IgD-negative memory B cell (primary cell): Measurements from ENCODE around the gene WDR49. TPM values are rescaled to one million over a fixed set of nuclear protein-coding genes. Genes with fewer than 3 reads are reported as not detected.

Experiments used
- H3K27ac Mint-ChIP-seq, 3 donors: one replicate each; pipeline ENCODE4 v1.8.0; 2020 to 2022; ENCODE audit warnings: mild to moderate bottlenecking in 3 of 3, mixed read lengths in 3 of 3, moderate library complexity in 1 of 3
- H3K27me3 Mint-ChIP-seq: one replicate; pipeline ENCODE4 v1.8.0; 2021; ENCODE audit warnings: mixed read lengths
- H3K36me3 Mint-ChIP-seq: one replicate; pipeline ENCODE4 v1.8.0; 2020; ENCODE audit warnings: mild to moderate bottlenecking, mixed read lengths
- H3K4me1 Mint-ChIP-seq, 3 donors: one replicate each; pipeline ENCODE4 v1.8.0; 2020 to 2022; ENCODE audit warnings: mixed read lengths in 3 of 3, mild to moderate bottlenecking in 1 of 3
- H3K4me3 Mint-ChIP-seq, 4 donors: one replicate each; pipeline ENCODE4 v1.8.0; 2020 to 2022; ENCODE audit warnings: mild to moderate bottlenecking in 4 of 4, mixed read lengths in 4 of 4, moderate library complexity in 3 of 4
- H3K9me3 Mint-ChIP-seq, 3 donors: one replicate each; pipeline ENCODE4 v1.8.0; 2020 to 2021; ENCODE audit warnings: mixed read lengths in 3 of 3, mild to moderate bottlenecking in 1 of 3
- polyA plus RNA-seq: library from polyadenylated mRNA; unstranded; fragments of 300-500 nt; fragmentation: Illumina TruSeq; gene quantifications from one replicate; pipeline ENCODE4 v1.2.3, GENCODE V29; 2021

WDR49 gene
- not detected for polyA plus RNA-seq

DNA sequence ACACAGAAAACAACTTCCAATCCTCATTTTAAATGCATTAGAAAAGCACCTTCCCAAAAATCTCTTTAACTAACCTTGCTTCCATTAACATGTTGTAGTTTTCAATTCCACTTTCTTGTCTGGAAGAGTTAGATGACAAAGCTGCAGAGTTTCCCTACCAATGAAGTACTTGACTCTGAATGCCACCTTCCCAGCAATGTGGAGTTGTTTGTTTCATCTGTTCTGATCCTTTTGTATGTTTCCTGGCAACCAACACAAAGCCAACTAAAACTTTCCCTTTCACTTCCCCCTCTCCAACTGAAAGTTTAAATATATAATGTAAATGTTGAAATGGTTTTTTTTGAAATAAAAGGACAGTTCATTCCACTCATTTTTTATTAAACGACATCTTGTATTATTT is at the start of gene WDR49:
Gene WDR49, minus strand, starts transcription at position 183 of the 400 bp plus-strand sequence. CDS start 517 bp downstream, outside the sequence.
- Mint-ChIP-seq H3K36me3 (no peaks in the 10 kb centered on the region), H3K27ac (no peak within 1 kb of the TSS), H3K4me1 (peaks cover 6 to 17% (median 9%) of the 10 kb centered on the region in 3 donors), H3K4me3 (peak within 1 kb of the TSS in 1 of 4 donors; percentile 83), H3K9me3 (no peaks in the 10 kb centered on the region), H3K27me3 (no peaks in the 10 kb centered on the region)

DNA sequence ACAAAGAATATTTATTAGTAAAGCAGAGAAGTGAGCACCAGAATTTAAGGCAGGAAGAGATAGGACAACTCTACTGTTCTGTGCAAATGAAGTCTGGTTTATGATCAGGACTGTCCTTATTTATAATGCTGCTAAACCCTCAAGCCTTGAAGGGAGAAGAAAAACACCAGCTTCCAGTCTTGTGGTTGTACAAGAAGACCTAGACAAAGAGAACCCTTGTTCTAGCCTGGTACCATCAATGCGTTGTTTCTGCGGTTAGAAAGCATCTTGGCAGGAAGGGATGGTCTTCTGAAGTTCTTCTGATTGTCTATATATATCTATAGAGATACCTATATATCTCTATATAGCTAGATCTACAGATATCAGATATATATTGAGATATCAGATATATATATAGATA is 47.2 kb upstream of the WDR49 start:
- H3K9me3 Mint-ChIP-seq = no peaks in the 10 kb centered on the region
- H3K4me3 Mint-ChIP-seq = no peak overlapping the region
- no peaks in the 10 kb centered on the region for H3K27me3 Mint-ChIP-seq
- H3K36me3 Mint-ChIP-seq = peaks cover 1% of the 10 kb centered on the region
- peaks cover 0 to 4% (median 0%) of the 10 kb centered on the region in 3 donors for H3K4me1 Mint-ChIP-seq
- H3K27ac Mint-ChIP-seq = no peak overlapping the region

DNA sequence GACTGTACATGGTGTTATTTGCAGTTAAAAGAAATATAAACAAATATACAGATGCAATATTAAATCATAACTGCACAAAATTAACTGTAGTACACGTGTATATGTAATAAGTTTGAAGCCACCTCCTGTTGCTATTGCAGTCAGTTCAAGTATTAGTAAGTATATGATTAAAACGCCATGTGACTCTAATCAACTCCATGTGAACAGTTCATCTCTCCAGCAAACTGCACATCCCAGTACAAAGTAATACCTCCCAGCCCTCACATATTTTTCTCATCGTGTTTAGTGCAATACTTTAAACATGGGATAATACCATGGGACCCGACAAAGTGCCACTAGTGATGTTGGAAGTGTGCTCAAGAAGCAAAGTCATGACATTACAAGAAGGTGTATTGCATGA is 46.3 kb upstream of the WDR49 start:
- Mint-ChIP-seq H3K9me3 (no peaks in the 10 kb centered on the region), H3K4me3 (no peak overlapping the region), H3K36me3 (peaks cover 3% of the 10 kb centered on the region), H3K4me1 (peaks cover 0 to 2% (median 0%) of the 10 kb centered on the region in 3 donors), H3K27me3 (no peaks in the 10 kb centered on the region), H3K27ac (no peak overlapping the region)

DNA sequence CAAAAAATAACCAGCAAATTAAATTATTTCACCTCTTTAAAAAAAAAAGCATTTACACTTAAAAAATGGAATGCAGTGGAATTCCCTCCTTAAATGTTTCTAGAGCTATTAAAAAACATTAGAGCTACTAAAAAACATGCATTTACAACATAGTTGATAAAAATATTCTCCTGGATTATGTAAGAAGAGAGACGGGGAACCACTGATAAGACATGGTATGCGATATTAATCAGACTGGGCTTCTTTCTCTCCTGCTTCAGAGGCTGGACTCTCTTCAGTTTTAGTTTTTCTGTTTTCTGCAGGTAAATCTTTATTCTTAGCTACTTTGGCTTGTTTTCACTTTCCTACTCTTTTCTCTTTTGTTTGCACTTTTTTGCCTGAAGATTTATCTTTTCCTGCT is 40.4 kb upstream of the WDR49 start:
- Mint-ChIP-seq H3K4me3 (peak overlapping the region in 1 of 4 donors; percentile 49), H3K27me3 (no peaks in the 10 kb centered on the region), H3K27ac (no peak overlapping the region), H3K4me1 (peaks cover 14 to 17% (median 14%) of the 10 kb centered on the region in 3 donors), H3K9me3 (no peaks in the 10 kb centered on the region), H3K36me3 (peaks cover 8% of the 10 kb centered on the region)

DNA sequence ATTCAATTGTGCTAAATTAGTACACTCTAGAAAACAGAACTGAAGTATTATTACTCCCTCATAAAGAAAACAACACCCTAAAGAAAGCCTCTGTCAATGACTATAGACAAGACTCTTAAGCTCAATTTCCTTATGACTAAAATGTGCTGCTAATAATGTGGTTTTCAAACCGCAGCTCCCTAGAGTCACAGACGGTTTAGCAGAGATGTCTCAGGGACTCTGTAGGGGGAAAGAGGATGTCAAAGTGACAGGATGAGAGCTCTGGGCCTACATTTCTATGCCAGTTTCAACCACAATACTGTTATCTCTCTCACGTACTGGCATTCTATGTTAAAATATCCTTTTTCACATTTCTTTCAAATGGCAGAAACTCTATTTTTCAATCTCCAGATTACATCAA is 37.6 kb upstream of the WDR49 start:
- Mint-ChIP-seq H3K27ac (peak overlapping the region in 1 of 3 donors; percentile 57), H3K4me3 (peak overlapping the region in 2 of 4 donors; percentile 60 to 88), H3K36me3 (peaks cover 14% of the 10 kb centered on the region), H3K27me3 (no peaks in the 10 kb centered on the region), H3K4me1 (peaks cover 14 to 17% (median 14%) of the 10 kb centered on the region in 3 donors), H3K9me3 (no peaks in the 10 kb centered on the region)

DNA sequence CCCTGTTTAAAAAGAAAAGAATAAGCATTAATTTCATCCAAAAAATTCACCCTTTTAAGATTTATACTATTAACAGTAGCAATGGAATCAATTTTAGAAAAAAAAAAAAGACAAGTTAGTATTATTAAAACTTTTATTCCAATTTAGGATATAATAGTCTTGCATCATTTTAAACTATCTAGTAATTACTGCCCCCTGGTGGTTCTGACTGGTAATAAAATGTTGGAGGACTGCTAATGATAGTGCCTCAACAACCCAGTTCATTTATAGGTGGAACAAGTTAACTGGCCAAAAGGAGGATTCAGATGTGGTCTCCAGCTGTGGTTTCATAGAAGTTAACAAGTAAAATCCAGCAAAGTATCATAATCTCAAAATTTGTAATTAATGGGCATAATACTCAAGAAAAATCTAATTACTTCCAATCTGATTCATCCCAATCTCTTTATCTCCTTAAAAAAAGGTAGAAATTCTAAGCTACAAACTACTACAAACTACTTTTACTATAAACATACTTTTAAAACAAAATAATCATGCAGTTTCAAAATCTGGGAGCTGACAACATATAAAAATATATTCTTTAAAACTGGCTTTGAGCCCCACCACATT is 30.7 kb upstream of the WDR49 start:
- Mint-ChIP-seq H3K4me3 (no peak overlapping the region), H3K27ac (no peak overlapping the region), H3K27me3 (no peaks in the 10 kb centered on the region), H3K36me3 (peaks cover 8% of the 10 kb centered on the region), H3K9me3 (no peaks in the 10 kb centered on the region), H3K4me1 (peaks cover 0 to 3% (median 2%) of the 10 kb centered on the region in 3 donors)

DNA sequence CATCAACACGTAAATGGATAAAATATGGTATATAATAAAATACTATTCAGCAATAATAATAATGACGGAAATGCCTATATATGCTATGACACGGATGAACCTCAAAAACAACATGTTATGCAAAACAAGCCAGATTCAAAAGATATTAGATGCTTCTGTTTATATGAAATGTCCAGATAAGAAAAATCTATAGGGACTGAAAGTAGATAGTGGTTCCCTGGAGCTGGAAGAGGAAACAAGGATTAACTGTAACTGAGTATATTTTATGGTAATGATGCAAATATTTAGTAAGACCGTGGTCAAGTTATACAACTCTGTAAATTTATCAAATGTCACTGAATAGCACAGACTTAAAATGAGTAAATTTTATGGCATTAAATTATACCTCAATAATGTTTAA is 25.8 kb upstream of the WDR49 start:
- peaks cover 19% of the 10 kb centered on the region for H3K36me3 Mint-ChIP-seq
- no peak overlapping the region for H3K27ac Mint-ChIP-seq

DNA sequence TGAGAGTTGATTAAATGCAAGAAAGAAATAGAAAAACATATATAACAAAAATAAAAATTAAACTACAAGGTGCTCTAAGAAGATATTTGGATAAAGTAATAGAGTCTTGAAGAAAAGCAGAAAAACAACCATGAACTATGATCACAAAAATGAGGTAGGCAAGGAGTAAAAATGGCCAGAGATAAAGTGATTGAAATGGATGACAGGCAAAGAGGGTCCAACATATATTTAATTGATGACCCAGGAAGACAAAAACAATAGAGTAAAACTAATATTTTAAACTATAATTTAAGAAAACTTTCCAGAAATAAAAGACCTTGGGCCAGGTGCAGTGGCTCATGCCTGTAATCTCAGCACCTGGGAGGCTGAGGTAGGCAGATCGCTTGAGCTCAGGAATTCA is 22.1 kb upstream of the WDR49 start:
- no peaks in the 10 kb centered on the region for H3K4me1 Mint-ChIP-seq
- H3K27ac Mint-ChIP-seq = no peak overlapping the region
- peaks cover 0 to 25% (median 1%) of the 10 kb centered on the region in 3 donors for H3K9me3 Mint-ChIP-seq
- no peaks in the 10 kb centered on the region for H3K27me3 Mint-ChIP-seq
- peaks cover 22% of the 10 kb centered on the region for H3K36me3 Mint-ChIP-seq
- H3K4me3 Mint-ChIP-seq = no peak overlapping the region

More for the DNA sequence above, 25.8 kb upstream of the WDR49 start:
- Mint-ChIP-seq H3K4me3 (no peak overlapping the region), H3K4me1 (peaks cover 0 to 2% (median 1%) of the 10 kb centered on the region in 3 donors), H3K27me3 (no peaks in the 10 kb centered on the region), H3K9me3 (peaks cover 0 to 18% (median 1%) of the 10 kb centered on the region in 3 donors)

DNA sequence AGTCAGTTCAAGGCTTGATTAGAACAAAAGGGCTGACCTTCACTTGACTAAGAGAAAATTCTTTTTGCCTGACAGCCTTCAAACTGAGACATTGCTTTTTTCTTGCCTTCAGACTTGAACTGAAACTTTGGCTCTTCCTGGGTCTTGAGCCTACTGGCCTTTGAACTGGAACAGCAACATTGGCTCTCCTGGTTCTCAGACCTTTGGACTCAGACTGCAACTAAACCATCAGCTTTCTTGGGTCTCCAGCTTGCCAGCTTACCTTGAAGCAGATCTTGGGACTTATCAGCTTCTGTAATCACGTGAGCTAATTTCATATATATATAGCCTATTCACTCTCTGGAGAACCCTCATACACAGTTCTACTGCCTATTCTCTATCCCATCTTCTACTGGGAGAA is 19.5 kb upstream of the WDR49 start:
- Mint-ChIP-seq H3K4me1 (no peaks in the 10 kb centered on the region), H3K36me3 (peaks cover 20% of the 10 kb centered on the region), H3K27ac (no peak overlapping the region)

DNA sequence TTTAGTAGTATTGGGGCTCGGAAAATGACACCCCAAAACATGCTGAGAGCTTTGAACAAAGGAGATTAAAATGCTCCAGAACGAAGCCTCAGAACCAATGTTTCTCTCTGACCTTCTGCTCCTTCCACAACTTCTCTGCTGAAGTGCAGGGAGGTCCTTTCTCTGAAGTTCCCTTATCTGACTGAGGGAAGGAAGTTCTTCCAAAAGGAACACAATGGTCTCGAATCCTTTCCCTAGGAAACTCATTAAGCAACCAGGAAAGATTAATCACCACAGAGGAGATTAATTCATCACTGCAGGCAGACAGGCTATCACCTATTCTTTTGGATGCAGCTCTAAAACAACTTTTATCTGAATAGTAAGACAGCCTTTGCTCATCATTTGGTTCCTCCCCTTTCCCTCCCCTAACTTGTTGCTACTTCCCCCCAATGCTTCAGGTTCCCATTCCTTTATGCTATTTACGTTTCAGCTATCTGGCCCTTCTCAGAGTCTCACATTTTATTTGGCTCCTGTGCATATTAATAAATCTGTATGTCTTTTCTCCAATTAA is 18.2 kb upstream of the WDR49 start:
- H3K4me1 Mint-ChIP-seq = no peaks in the 10 kb centered on the region
- H3K4me3 Mint-ChIP-seq = no peak overlapping the region
- no peaks in the 10 kb centered on the region for H3K27me3 Mint-ChIP-seq
- H3K27ac Mint-ChIP-seq = no peak overlapping the region
- peaks cover 0 to 19% (median 1%) of the 10 kb centered on the region in 3 donors for H3K9me3 Mint-ChIP-seq
- peaks cover 19% of the 10 kb centered on the region for H3K36me3 Mint-ChIP-seq

More for the DNA sequence above, 19.5 kb upstream of the WDR49 start:
- Mint-ChIP-seq H3K9me3 (peaks cover 0 to 25% (median 1%) of the 10 kb centered on the region in 3 donors), H3K4me3 (no peak overlapping the region), H3K27me3 (no peaks in the 10 kb centered on the region)

DNA sequence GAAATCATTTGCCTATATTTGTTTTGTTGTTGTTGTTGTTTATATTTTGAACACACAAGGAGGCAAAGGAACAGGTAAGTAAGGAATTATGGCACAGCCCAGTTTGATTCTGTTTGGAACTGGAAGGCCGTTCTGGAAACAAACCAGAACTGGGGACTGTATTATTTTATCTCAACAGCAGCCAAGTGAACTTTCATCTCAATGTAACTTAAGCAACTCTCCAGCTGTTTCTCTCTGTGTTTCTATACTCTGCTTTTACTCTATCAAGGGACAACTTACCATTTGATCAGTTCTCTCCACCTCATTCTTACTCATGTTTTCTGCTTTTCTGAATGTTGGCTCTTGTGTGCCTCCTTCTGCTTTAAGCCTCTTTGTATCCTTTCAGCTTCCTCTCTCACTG is 16.0 kb upstream of the WDR49 start:
- peaks cover 0 to 2% (median 0%) of the 10 kb centered on the region in 3 donors for H3K4me1 Mint-ChIP-seq
- peak overlapping the region in 1 of 3 donors; percentile 56 for H3K27ac Mint-ChIP-seq
- peaks cover 5% of the 10 kb centered on the region for H3K36me3 Mint-ChIP-seq
- no peak overlapping the region for H3K4me3 Mint-ChIP-seq
- peaks cover 0 to 16% (median 2%) of the 10 kb centered on the region in 3 donors for H3K9me3 Mint-ChIP-seq
- no peaks in the 10 kb centered on the region for H3K27me3 Mint-ChIP-seq

DNA sequence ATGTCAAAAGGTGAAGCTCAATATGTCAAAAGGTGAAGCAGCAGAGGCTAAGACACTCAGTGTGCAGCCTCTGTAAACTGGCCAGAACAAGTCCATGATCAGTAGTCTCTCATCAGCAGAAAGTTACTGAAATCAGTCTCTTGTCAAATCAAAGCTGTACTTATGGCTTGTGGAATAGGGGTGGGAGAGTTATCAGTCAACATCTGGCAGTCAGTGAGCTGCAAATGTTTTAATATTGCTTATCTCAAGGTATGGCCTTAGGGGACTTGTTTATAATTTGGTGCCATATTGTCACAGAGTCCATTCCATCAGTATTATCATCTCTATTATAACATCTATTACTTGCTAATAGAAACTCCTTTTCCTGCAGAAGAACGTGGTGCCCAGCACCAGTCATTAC is 14.9 kb upstream of the WDR49 start:
- H3K36me3 Mint-ChIP-seq = peaks cover 2% of the 10 kb centered on the region
- H3K4me1 Mint-ChIP-seq = peaks cover 0 to 2% (median 0%) of the 10 kb centered on the region in 3 donors
- H3K27ac Mint-ChIP-seq = no peak overlapping the region
- H3K27me3 Mint-ChIP-seq = no peaks in the 10 kb centered on the region
- H3K4me3 Mint-ChIP-seq = no peak overlapping the region
- H3K9me3 Mint-ChIP-seq = peaks cover 0 to 11% (median 2%) of the 10 kb centered on the region in 3 donors

DNA sequence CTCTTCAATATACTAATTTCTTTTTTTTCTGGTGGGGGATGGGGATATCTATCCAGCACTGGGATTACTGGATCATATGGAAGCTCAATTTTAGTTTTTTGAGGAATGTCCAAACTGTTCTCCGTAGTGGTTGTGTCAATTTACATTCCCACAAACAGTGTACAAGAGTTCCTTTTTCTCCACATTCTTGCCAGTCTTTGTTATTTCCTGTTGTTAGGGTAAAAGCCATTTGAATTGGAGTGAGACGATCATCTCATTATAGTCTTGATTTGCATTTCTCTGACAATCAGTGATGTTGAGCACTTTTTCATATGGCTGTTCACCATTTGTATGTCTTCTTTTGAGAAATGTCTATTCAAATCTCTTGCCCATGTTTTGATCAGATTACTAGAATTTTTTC is 12.8 kb upstream of the WDR49 start:
- H3K4me1 Mint-ChIP-seq = peaks cover 0 to 2% (median 0%) of the 10 kb centered on the region in 3 donors
- H3K9me3 Mint-ChIP-seq = peaks cover 0 to 8% (median 2%) of the 10 kb centered on the region in 3 donors
- H3K27ac Mint-ChIP-seq = no peak overlapping the region
- no peaks in the 10 kb centered on the region for H3K27me3 Mint-ChIP-seq
- peaks cover 2% of the 10 kb centered on the region for H3K36me3 Mint-ChIP-seq
- H3K4me3 Mint-ChIP-seq = no peak overlapping the region

DNA sequence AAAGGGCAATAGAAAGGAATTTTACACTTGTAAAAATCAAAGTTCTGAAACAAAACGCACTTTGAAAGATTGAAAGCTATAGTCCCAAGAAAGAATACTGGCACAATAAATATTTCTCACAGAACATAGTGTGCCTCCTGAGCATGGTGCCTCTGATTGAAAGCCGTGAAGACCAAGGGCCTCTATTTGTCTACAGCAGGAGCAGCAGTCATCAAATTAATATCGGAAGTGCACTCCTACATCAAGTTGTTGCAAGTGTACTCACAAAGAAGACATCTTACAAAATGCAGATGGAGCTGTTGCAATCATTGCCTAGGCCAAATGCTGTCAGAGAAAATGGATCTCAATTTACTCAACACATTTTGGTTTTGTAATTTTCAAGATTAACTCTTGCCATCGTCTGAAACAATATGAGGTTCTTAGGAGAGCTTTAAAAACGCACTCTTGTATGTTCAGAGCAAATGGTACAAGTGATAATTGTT is 9.2 kb upstream of the WDR49 start:
- Mint-ChIP-seq H3K36me3 (no peaks in the 10 kb centered on the region), H3K9me3 (peaks cover 0 to 8% (median 2%) of the 10 kb centered on the region in 3 donors), H3K27ac (no peak overlapping the region), H3K4me3 (no peak overlapping the region), H3K27me3 (no peaks in the 10 kb centered on the region), H3K4me1 (peaks cover 0 to 2% (median 0%) of the 10 kb centered on the region in 3 donors)

DNA sequence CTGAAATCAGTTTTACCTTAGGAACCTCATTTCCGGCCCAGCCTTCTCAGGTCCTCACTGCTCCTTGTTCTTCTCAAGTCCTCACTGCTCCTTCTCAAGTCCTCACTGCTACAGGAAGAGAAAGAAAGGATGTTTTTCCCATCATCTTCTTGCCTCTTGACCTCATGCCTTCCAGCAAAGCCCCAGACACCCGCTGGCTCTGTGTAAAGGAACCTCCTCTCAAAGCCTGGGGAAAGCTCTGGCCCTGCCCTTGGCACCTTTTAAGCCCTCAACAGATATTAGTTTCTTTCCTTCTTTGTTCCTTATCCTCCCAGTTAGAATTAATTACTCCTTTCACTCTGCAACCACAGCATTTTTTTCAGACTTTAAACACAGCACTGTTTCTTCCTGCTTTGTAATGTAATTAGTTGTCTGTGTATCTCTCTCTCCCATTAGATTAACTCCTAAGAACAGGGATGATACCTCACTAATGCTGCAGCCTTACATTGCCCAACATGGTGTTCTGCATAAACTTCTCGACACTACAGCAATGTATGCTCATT is 4.0 kb upstream of the WDR49 start:
- H3K9me3 Mint-ChIP-seq = no peaks in the 10 kb centered on the region
- H3K4me1 Mint-ChIP-seq = peaks cover 6 to 9% (median 8%) of the 10 kb centered on the region in 3 donors

More for the DNA sequence above, 4.0 kb upstream of the WDR49 start:
- Mint-ChIP-seq H3K27ac (no peak overlapping the region), H3K36me3 (no peaks in the 10 kb centered on the region), H3K4me3 (peak overlapping the region in 1 of 4 donors; percentile 13), H3K27me3 (no peaks in the 10 kb centered on the region)
